Measurements from ENCODE around the gene TIGD1. TPM values are rescaled to one million over a fixed set of nuclear protein-coding genes. Genes with fewer than 3 reads are reported as not detected.

Gene TIGD1
- total RNA-seq, 1 experiment from 2014 or later = 6.0 TPM

- Histone ChIP-seq H3K27me3 (ENCODE audit: insufficient read depth, low read length) (no peaks in the 10 kb centered on the region), H2AFZ (ENCODE audit: low read depth, low read length, poor library complexity, severe bottlenecking) (no peak overlapping the region), H3K9me2 (ENCODE audit: insufficient read depth) (no peaks in the 10 kb centered on the region), H3K4me1 (ENCODE audit: control insufficient read depth in 1 of 2, insufficient read depth in 2 of 2, low read length in 2 of 2) (peaks cover 0 to 3% of the 10 kb centered on the region in 2 experiments; a peak in 2 of 4 replicates), H4K20me1 (ENCODE audit: insufficient read depth) (no peaks in the 10 kb centered on the region), H3K4me3 (replicated peaks in 1 of 2; ENCODE audit: low read depth in 1 of 2, low read length in 2 of 2) (no peak overlapping the region), H3K4me2 (ENCODE audit: low read length) (no peak overlapping the region), H3K79me2 (ENCODE audit: insufficient read depth, low read length) (no peaks in the 10 kb centered on the region), H3K27ac (ENCODE audit: low read depth, low read length) (no peak overlapping the region), H3K36me3 (ENCODE audit: control insufficient read depth in 1 of 2, insufficient read depth in 2 of 2, low read length in 2 of 2) (peaks cover 4 to 6% of the 10 kb centered on the region in 2 experiments; a peak in 2 of 4 replicates), H3K9ac (ENCODE audit: low read length) (no peak overlapping the region), H3K9me3 (ENCODE audit: control insufficient read depth in 1 of 2, insufficient read depth in 1 of 2, low read depth in 1 of 2, low read length in 2 of 2) (no peaks in the 10 kb centered on the region)
- ATAC-seq (no peak), DNase-seq (ENCODE audit: low read depth, low spot score) (no peak)
- ChIA-PET POLR2A (no interaction called here), CTCF (no interaction called here), RAD21 (ENCODE audit: low non-redundant PET in 1 of 2, low total read pairs in 2 of 2, uncharacterized antibody in 2 of 2, unreplicated experiment in 2 of 2) (no interaction called here)
- BruUV-seq (replicated peaks) = no TSS peak
- intact Hi-C loops (cut with micrococcal nuclease) = no loop called here
- no peak for TF ChIP-seq EGR1 (IDR thresholded peaks at IDR 0.05; ENCODE audit: low read depth)
- TF ChIP-seq ZBTB33 (IDR thresholded peaks at IDR 0.05; ENCODE audit: extremely low read depth, insufficient replicate concordance, low read length) = no peak
- no peak for TF ChIP-seq CEBPB (IDR thresholded peaks at IDR 0.05; ENCODE audit: low read depth)
- no peak for TF ChIP-seq ZFX (IDR thresholded peaks at IDR 0.05)
- no peak for TF ChIP-seq FOSL1 (IDR thresholded peaks at IDR 0.05; ENCODE audit: low read depth)
- TF ChIP-seq ZNF274 (IDR thresholded peaks at IDR 0.05; ENCODE audit: low read depth, low read length) = no peak
- no peak for TF ChIP-seq ATF3 (IDR thresholded peaks at IDR 0.05)
- TF ChIP-seq SP1 (IDR thresholded peaks at IDR 0.05; ENCODE audit: low read depth) = no peak
- no peak for TF ChIP-seq POLR2AphosphoS5 (IDR thresholded peaks at IDR 0.05; ENCODE audit: low read depth, low read length)
- TF ChIP-seq CTCF (IDR thresholded peaks at IDR 0.05 in 2 of 3, conservative IDR thresholded peaks at IDR 0.05 in 1 of 3; ENCODE audit: borderline replicate concordance in 1 of 3, insufficient read depth in 1 of 3, low read depth in 2 of 3, low read length in 2 of 3) = no peak
- no peak for TF ChIP-seq JUND (IDR thresholded peaks at IDR 0.05)
- no peak for TF ChIP-seq EZH2phosphoT487 (IDR thresholded peaks at IDR 0.05; ENCODE audit: borderline replicate concordance)
- no peak for TF ChIP-seq EZH2 (IDR thresholded peaks at IDR 0.05)
- no peak for TF ChIP-seq RAD21 (IDR thresholded peaks at IDR 0.05; ENCODE audit: low read depth)
- no peak for TF ChIP-seq TCF7L2 (IDR thresholded peaks at IDR 0.05; ENCODE audit: borderline replicate concordance, extremely low read depth, insufficient read depth, insufficient read length)
Measured at GRCh38 chr2:232574674-232575403, 24.5 kb upstream of the TIGD1 start.
